ENCODE results near the gene CASZ1.

Gene CASZ1

GRCh38 chr1:10816233-10816632, 19.8 kb upstream of the CASZ1 start:
- no peak overlapping the region for H3K9ac ChIP-seq (ENCODE audit: low read depth, low read length)
- H3K9me3 ChIP-seq (ENCODE audit: control insufficient read depth, insufficient read depth, low read length): no peaks in the 10 kb centered on the region
- peaks cover 8% of the 10 kb centered on the region for H3K4me1 ChIP-seq (ENCODE audit: insufficient read depth, low read length)
- no peaks in the 10 kb centered on the region for H3K36me3 ChIP-seq (ENCODE audit: insufficient read depth, low read length)

GRCh38 chr1:10815858-10816195, 19.4 kb upstream of the CASZ1 start:
- Histone ChIP-seq H3K36me3 (ENCODE audit: insufficient read depth, low read length) (no peaks in the 10 kb centered on the region), H3K4me1 (ENCODE audit: insufficient read depth, low read length) (peaks cover 8% of the 10 kb centered on the region), H3K9ac (ENCODE audit: low read depth, low read length) (no peak overlapping the region), H3K9me3 (ENCODE audit: control insufficient read depth, insufficient read depth, low read length) (no peaks in the 10 kb centered on the region)

- no peaks in the 10 kb centered on the region for H3K9me3 ChIP-seq (ENCODE audit: control insufficient read depth, insufficient read depth, low read length)
- H3K4me1 ChIP-seq (ENCODE audit: insufficient read depth, low read length): peaks cover 8% of the 10 kb centered on the region
- H3K9ac ChIP-seq (ENCODE audit: low read depth, low read length): no peak overlapping the region; the same call in 1 of the 2 replicates
- no peaks in the 10 kb centered on the region for H3K36me3 ChIP-seq (ENCODE audit: insufficient read depth, low read length)
These were observed 18.8 kb upstream of the CASZ1 start for GRCh38 chr1:10814976-10815857.

GRCh38 chr1:10814312-10814711, 17.9 kb upstream of the CASZ1 start:
- Histone ChIP-seq H3K9ac (ENCODE audit: low read depth, low read length) (no peak overlapping the region), H3K4me1 (ENCODE audit: insufficient read depth, low read length) (peaks cover 5% of the 10 kb centered on the region), H3K36me3 (ENCODE audit: insufficient read depth, low read length) (no peaks in the 10 kb centered on the region), H3K9me3 (ENCODE audit: control insufficient read depth, insufficient read depth, low read length) (no peaks in the 10 kb centered on the region)

- Histone ChIP-seq H3K4me1 (ENCODE audit: insufficient read depth, low read length) (peaks cover 5% of the 10 kb centered on the region), H3K36me3 (ENCODE audit: insufficient read depth, low read length) (no peaks in the 10 kb centered on the region), H3K9me3 (ENCODE audit: control insufficient read depth, insufficient read depth, low read length) (no peaks in the 10 kb centered on the region), H3K9ac (ENCODE audit: low read depth, low read length) (no peak overlapping the region)
These were observed 17.4 kb upstream of the CASZ1 start for GRCh38 chr1:10813799-10814198.

GRCh38 chr1:10812387-10812915, 16.0 kb upstream of the CASZ1 start:
- peaks cover 5% of the 10 kb centered on the region for H3K4me1 ChIP-seq (ENCODE audit: insufficient read depth, low read length)
- H3K9me3 ChIP-seq (ENCODE audit: control insufficient read depth, insufficient read depth, low read length): no peaks in the 10 kb centered on the region
- H3K9ac ChIP-seq (ENCODE audit: low read depth, low read length): no peak overlapping the region
- no peaks in the 10 kb centered on the region for H3K36me3 ChIP-seq (ENCODE audit: insufficient read depth, low read length)

- no peak overlapping the region for H3K9ac ChIP-seq (ENCODE audit: low read depth, low read length)
- no peaks in the 10 kb centered on the region for H3K9me3 ChIP-seq (ENCODE audit: control insufficient read depth, insufficient read depth, low read length)
- no peaks in the 10 kb centered on the region for H3K36me3 ChIP-seq (ENCODE audit: insufficient read depth, low read length)
- H3K4me1 ChIP-seq (ENCODE audit: insufficient read depth, low read length): no peaks in the 10 kb centered on the region; the same call in 1 of the 2 replicates
These were observed 12.0 kb upstream of the CASZ1 start for GRCh38 chr1:10808441-10808840.

- Histone ChIP-seq H3K9me3 (ENCODE audit: control insufficient read depth, insufficient read depth, low read length) (no peaks in the 10 kb centered on the region), H3K9ac (ENCODE audit: low read depth, low read length) (no peak overlapping the region), H3K36me3 (ENCODE audit: insufficient read depth, low read length) (no peaks in the 10 kb centered on the region), H3K4me1 (ENCODE audit: insufficient read depth, low read length) (peaks cover 8% of the 10 kb centered on the region; the same call in 1 of the 2 replicates)
These were observed 10.5 kb upstream of the CASZ1 start for GRCh38 chr1:10806966-10807365.

GRCh38 chr1:10803971-10804820, 7.8 kb upstream of the CASZ1 start:
- Histone ChIP-seq H3K36me3 (ENCODE audit: insufficient read depth, low read length) (no peaks in the 10 kb centered on the region), H3K9ac (ENCODE audit: low read depth, low read length) (no peak overlapping the region), H3K4me1 (ENCODE audit: insufficient read depth, low read length) (peaks cover 12% of the 10 kb centered on the region), H3K9me3 (ENCODE audit: control insufficient read depth, insufficient read depth, low read length) (no peaks in the 10 kb centered on the region)

- no peak overlapping the region for H3K9ac ChIP-seq (ENCODE audit: low read depth, low read length)
- peaks cover 12% of the 10 kb centered on the region for H3K4me1 ChIP-seq (ENCODE audit: insufficient read depth, low read length)
- H3K9me3 ChIP-seq (ENCODE audit: control insufficient read depth, insufficient read depth, low read length): no peaks in the 10 kb centered on the region
- no peaks in the 10 kb centered on the region for H3K36me3 ChIP-seq (ENCODE audit: insufficient read depth, low read length)
These were observed 6.7 kb upstream of the CASZ1 start for GRCh38 chr1:10802944-10803715.

GRCh38 chr1:10800778-10801177, 4.3 kb upstream of the CASZ1 start:
- H3K4me1 ChIP-seq (ENCODE audit: insufficient read depth, low read length): peaks cover 14% of the 10 kb centered on the region
- H3K9ac ChIP-seq (ENCODE audit: low read depth, low read length): no peak overlapping the region
- no peaks in the 10 kb centered on the region for H3K36me3 ChIP-seq (ENCODE audit: insufficient read depth, low read length)
- no peaks in the 10 kb centered on the region for H3K9me3 ChIP-seq (ENCODE audit: control insufficient read depth, insufficient read depth, low read length)

GRCh38 chr1:10799726-10800125, 3.3 kb upstream of the CASZ1 start:
- no peaks in the 10 kb centered on the region for H3K36me3 ChIP-seq (ENCODE audit: insufficient read depth, low read length)
- H3K9me3 ChIP-seq (ENCODE audit: control insufficient read depth, insufficient read depth, low read length): no peaks in the 10 kb centered on the region
- peaks cover 14% of the 10 kb centered on the region for H3K4me1 ChIP-seq (ENCODE audit: insufficient read depth, low read length)
- no peak overlapping the region for H3K9ac ChIP-seq (ENCODE audit: low read depth, low read length)

- Histone ChIP-seq H3K9me3 (ENCODE audit: control insufficient read depth, insufficient read depth, low read length) (no peaks in the 10 kb centered on the region), H3K36me3 (ENCODE audit: insufficient read depth, low read length) (no peaks in the 10 kb centered on the region), H3K4me1 (ENCODE audit: insufficient read depth, low read length) (peaks cover 15% of the 10 kb centered on the region), H3K9ac (ENCODE audit: low read depth, low read length) (peak overlapping the region; percentile 59; the same call in 1 of the 2 replicates)
These were observed 997 bp downstream of the CASZ1 start for GRCh38 chr1:10795276-10796021.
